C4-2B (cell line): ENCODE measurements around the gene INF2.

Source experiments
- H3K27ac ChIP-seq: fragments of 450-650 bp; 2 replicates; pipeline ENCODE4 v1.5.1; 2017
- CTCF ChIP-seq: fragments of 450-650 bp; conservative IDR thresholded peaks from 2 replicates; pipeline ENCODE4 v1.5.1; 2017; ENCODE audit warnings: mild to moderate bottlenecking
- ZFX ChIP-seq: fragments of 450-650 bp; IDR thresholded peaks from 2 replicates; pipeline ENCODE4 v1.6.1; 2017

Gene INF2

DNA sequence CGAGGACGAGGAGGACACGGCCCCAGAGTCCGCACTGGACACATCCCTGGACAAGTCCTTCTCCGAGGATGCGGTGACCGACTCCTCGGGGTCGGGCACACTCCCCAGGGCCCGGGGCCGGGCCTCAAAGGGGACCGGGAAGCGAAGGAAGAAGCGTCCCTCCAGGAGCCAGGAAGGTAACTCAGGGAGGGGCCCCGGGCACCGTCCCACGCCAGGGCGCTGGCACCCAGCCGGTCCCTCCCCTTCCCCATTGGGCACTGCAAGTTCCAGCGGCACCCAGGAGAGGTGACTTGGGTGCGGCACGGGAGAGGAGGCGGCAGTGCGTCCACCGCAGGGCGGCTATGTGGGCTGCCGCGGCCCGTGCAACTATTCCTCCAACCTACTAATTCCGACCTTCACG lies 25.3 kb downstream of the INF2 start:
- no peak for TF ChIP-seq CTCF
- peak overlapping the region; percentile 53 for H3K27ac ChIP-seq

- TF ChIP-seq CTCF (no peak), ZFX (no peak)
- H3K27ac ChIP-seq, result peak overlapping the region; percentile 53
Observed at GRCh38 chr14:104715416-104715815, 26.0 kb downstream of the INF2 start.

GRCh38 chr14:104715871-104716270 lies 26.5 kb downstream of the INF2 start:
- TF ChIP-seq CTCF (no peak), ZFX (no peak)
- H3K27ac ChIP-seq, result peak overlapping the region; percentile 53

DNA sequence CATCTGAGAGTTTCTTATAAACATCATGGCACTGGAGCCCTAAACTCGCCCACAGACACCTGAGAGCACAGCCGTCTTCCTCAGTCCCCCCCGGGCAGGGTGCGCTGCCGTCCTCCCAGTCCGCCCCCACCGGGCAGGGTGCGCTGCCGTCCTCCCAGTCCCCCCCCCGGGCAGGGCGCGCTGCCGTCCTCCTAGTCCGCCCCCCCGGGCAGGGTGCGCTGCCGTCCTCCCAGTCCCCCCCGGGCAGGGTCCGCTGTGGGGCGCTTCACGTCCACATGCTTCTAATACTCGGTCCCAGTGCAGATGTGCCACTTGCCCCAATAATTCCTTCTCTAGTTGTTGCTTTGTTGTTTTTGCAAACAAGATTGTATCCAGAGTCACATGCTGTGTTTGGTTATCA lies 27.7 kb downstream of the INF2 start:
- TF ChIP-seq ZFX (no peak), CTCF (no peak)
- no peak overlapping the region for H3K27ac ChIP-seq

DNA sequence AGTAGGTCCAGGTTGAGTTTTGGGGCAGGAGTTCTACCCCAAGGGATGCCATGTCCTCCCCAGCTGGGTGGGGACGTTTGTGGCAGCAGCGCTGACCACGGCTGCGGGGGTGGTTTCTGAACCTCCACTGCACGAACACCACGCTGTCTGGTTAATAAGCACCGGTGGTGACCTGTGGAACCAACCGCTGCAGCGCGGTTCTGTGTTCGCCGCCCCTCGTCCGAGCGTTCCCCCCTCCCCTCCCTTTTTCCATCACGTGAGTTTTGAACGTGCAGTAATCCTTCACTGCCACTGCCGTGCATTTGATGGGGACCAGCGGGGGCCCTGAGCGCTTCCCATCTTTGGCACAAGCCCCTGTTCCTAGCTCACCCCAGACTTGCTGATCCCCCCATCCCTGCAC lies 28.2 kb downstream of the INF2 start:
- TF ChIP-seq ZFX, result no peak
- no peak for TF ChIP-seq CTCF
- no peak overlapping the region for H3K27ac ChIP-seq

DNA sequence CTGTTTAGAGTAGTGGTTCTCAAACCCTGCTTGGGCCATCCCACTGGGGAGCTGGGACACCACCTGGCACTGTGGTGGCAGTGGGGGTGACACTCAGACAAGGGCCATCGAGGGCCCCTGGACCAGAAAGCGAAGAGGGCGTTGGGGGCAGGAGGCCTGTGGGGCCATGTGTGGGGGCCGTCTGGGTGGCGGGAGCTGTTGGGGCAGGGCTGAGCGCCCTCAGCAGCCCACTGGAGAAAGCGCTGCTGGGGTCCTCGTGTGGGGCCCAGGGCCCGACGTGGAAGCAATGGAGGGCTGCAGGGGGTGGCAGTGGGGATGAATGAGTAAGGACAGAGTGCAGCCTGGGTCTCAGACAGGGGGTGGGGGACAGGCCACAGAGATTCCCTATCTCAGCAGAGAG lies 28.7 kb downstream of the INF2 start:
- TF ChIP-seq CTCF, result no peak
- no peak for TF ChIP-seq ZFX
- no peak overlapping the region for H3K27ac ChIP-seq

GRCh38 chr14:104718871-104719270 lies 29.5 kb downstream of the INF2 start:
- TF ChIP-seq CTCF (no peak), ZFX (no peak)
- no peak overlapping the region for H3K27ac ChIP-seq
